ENCODE measurements around the gene RNF225. TPM values are rescaled to one million over a fixed set of nuclear protein-coding genes. Genes with fewer than 3 reads are reported as not detected.

Gene RNF225
- total and polyA plus RNA-seq, 8 donors, result 1.9 to 3.2 TPM; not detected in 6

DNA sequence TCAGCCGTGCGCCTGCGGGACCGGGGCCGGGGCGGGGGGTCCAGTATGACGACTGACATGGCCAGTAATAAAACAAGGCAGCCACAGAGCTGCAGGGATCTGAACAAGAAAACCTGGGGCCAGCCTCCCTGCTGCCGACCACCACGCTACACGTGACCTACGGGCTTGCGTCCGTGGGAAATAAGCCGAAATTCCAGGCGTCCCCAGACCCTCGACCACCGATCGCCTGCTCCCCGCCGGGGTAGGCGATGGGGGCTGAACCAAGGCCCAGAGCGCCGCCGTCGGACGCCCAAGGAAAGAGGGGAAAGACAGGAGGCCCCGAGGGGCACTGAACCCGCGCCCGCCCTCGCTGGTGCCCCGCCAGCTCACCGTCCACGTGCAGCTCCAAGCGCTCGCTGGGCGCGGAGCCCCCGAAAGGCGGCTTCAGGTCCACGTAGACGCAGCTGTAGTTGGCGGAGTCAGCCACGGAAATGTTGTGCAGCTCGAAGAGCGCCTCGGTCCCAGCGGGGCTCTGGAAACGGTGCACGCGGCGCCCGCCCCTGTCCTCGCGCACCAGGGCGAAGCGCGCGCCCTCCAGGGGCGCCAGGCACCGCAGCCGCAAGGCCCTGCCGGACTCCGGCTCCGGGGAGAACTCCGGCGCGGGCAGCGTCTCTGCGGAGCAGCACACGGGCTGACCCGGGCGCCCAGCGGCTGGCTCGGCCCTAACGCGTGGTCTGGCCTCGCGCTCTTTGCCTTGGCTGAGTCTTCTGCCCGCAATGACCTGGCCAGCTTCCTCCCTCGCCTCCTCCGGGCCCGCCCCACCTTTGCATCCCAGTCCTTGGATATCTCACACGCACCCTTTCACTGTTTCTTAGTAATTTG is 45.2 kb upstream of the RNF225 start:
- H3K4me1 ChIP-seq, result peaks cover 0 to 27% of the 10 kb centered on the region in 2 donors
- peaks cover 28 to 96% of the 10 kb centered on the region in 2 donors for H3K27me3 ChIP-seq
- no peak overlapping the region for H3K4me3 ChIP-seq
- intact Hi-C loops (cut with DNase I), result no loop called here
- no peaks in the 10 kb centered on the region for H3K9me3 ChIP-seq
- ATAC-seq, result no peak
- peaks cover 0 to 5% of the 10 kb centered on the region in 2 donors for H3K36me3 ChIP-seq
- no peak for DNase-seq
- TF ChIP-seq, protein P1, sequence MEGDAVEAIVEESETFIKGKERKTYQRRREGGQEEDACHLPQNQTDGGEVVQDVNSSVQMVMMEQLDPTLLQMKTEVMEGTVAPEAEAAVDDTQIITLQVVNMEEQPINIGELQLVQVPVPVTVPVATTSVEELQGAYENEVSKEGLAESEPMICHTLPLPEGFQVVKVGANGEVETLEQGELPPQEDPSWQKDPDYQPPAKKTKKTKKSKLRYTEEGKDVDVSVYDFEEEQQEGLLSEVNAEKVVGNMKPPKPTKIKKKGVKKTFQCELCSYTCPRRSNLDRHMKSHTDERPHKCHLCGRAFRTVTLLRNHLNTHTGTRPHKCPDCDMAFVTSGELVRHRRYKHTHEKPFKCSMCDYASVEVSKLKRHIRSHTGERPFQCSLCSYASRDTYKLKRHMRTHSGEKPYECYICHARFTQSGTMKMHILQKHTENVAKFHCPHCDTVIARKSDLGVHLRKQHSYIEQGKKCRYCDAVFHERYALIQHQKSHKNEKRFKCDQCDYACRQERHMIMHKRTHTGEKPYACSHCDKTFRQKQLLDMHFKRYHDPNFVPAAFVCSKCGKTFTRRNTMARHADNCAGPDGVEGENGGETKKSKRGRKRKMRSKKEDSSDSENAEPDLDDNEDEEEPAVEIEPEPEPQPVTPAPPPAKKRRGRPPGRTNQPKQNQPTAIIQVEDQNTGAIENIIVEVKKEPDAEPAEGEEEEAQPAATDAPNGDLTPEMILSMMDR (IDR thresholded peaks at IDR 0.05), result no peak
- no peak overlapping the region for H3K27ac ChIP-seq

DNA sequence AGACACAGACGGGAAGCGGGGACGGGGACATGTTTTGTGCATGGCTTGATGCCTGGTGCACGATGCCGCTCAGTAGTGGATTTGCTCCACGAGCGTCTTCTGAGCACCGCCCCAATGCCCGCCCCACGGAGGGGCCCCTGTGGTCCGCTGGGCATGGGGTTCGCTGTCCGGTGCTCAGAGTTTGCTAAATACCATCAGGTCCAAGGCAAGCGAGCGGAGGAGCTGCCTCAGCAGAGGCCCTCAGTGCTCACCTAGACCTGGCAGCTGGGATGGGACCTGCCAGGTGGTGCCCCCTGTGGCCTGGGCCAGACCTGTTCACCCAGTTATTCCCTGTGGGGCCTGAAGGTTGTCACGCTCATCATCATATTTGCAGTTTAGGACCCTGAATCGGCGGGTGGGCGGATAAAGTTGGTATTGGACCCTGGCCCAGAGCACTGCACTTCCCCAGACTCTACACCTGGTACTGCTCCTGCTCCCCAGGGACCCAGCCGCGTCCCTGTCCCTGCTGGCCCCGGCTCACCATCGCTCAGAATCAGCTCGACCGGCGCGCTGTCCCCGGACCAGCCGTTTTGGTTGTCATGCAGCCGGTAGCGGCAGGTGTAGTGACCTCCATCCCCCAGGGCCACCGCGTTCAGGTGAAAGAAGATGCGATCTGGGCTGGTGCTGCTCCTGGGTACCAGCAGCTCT is 44.4 kb upstream of the RNF225 start:
- intact Hi-C loops (cut with DNase I), result no loop called here
- Histone ChIP-seq H3K9me3 (no peaks in the 10 kb centered on the region), H3K4me1 (peaks cover 0 to 28% of the 10 kb centered on the region in 2 donors), H3K4me3 (no peak overlapping the region), H3K27me3 (peaks cover 35 to 96% of the 10 kb centered on the region in 2 donors), H3K27ac (no peak overlapping the region), H3K36me3 (peaks cover 0 to 5% of the 10 kb centered on the region in 2 donors)
- no peak for ATAC-seq
- TF ChIP-seq, protein P1 (IDR thresholded peaks at IDR 0.05), result no peak
- DNase-seq, result no peak

DNA sequence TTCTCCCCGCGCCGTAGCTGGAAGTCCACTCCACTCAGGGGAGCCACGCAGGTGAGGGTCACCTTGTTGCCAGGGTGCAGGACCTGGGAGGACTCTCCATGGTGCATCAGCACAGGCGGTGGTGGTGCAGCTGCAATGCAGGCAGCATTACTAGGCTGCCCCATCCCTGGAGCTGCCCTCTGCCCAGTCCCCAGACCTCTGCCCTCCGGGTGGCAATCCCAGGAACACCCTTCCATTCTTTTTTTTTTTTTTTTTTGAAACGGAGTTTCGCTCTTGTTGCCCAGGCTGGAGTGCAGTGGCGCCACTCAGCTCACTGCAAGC is 43.9 kb upstream of the RNF225 start:
- ATAC-seq, result no peak
- Histone ChIP-seq H3K9me3 (no peaks in the 10 kb centered on the region), H3K4me3 (no peak overlapping the region), H3K27ac (no peak overlapping the region), H3K4me1 (peaks cover 0 to 32% of the 10 kb centered on the region in 2 donors), H3K36me3 (peaks cover 0 to 5% of the 10 kb centered on the region in 2 donors), H3K27me3 (peaks cover 39 to 96% of the 10 kb centered on the region in 2 donors)
- TF ChIP-seq, protein P1 (IDR thresholded peaks at IDR 0.05), result no peak
- intact Hi-C loops (cut with DNase I), result no loop called here
- no peak for DNase-seq

DNA sequence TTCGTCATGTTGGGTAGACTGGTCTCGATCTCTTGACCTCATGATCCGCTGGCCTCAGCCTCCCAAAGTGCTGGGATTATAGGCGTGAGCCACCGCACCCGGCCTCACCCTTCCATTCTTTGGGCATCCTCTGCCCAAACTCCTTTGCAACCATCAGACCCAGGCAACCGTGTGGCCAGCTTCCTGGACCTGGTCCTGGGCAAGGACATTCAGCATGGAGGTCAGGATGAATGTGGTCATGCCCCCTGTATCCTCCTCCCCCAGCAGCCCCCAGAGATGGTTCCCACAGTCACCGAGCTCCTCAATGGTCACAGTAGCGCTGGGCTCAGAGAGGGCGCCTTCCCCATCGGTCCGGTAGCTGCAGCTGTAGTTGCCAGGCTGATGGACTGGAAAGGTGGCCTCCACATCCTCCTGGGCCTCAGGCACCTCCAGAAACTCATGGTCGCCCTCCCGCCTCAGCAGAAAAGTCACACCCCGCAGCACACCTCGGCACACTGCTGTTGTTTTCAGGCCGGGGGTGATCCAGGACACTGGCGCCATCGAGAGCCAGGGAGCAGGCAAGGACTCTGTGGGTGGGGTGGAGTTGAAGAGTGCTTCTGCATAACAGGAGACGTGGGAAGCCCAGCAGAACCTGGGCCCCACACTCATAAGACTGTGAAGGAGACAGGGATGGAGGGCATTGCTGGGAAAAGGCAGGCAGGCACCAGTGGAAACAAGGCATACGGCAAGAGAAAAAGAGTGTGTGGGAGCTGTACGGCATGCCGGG is 43.3 kb upstream of the RNF225 start:
- Histone ChIP-seq H3K4me1 (peaks cover 0 to 36% of the 10 kb centered on the region in 2 donors), H3K9me3 (no peaks in the 10 kb centered on the region), H3K36me3 (peaks cover 0 to 5% of the 10 kb centered on the region in 2 donors), H3K27ac (no peak overlapping the region), H3K27me3 (peaks cover 40 to 96% of the 10 kb centered on the region in 2 donors), H3K4me3 (no peak overlapping the region)
- intact Hi-C loops (cut with DNase I), result no loop called here
- TF ChIP-seq, protein P1 (IDR thresholded peaks at IDR 0.05), result no peak
- DNase-seq (no peak), ATAC-seq (no peak)
